Right atrium auricular region (tissue), 2 donors: ENCODE measurements around the gene SCART1. TPM values are rescaled to one million over a fixed set of nuclear protein-coding genes. Genes with fewer than 3 reads are reported as not detected.
"Not testable (repeated sequence)": the region's sequence is repeated elsewhere in the genome, so short reads cannot be mapped to it uniquely, and the experiment has no call there.

ENCODE experiments used
- DNase-seq: peaks from one replicate; pipeline ENCODE4 v3.0.0-alpha.2; 2019; ENCODE audit warnings: low spot score
- H3K27ac ChIP-seq, 2 donors: fragments of 200-600 bp; sonication (generic); 1 replicate in 1 of 2; 2 replicates in 1 of 2; pipeline ENCODE4 v1.5.1; 2016 to 2019
- H3K27me3 ChIP-seq, 2 donors: fragments of 200-600 bp; sonication (generic); one replicate each; pipeline versions ENCODE4 v1.5.1 to v1.6.0; 2017 to 2019
- H3K36me3 ChIP-seq: fragments of 200-600 bp; sonication (generic); one replicate; pipeline ENCODE4 v1.5.1; 2016
- H3K4me1 ChIP-seq, 2 donors: fragments of 200-600 bp; sonication (generic); one replicate each; pipeline versions ENCODE4 v1.5.1 to v1.6.0; 2017 to 2019
- H3K4me3 ChIP-seq, 2 donors: fragments of 200-600 bp; sonication (generic); 1 replicate in 1 of 2; 2 replicates in 1 of 2; pipeline ENCODE4 v1.5.1; 2017 to 2019; ENCODE audit warnings: mild to moderate bottlenecking in 1 of 2, moderate library complexity in 1 of 2
- H3K9me3 ChIP-seq, 2 donors: fragments of 200-600 bp; sonication (generic); one replicate each; pipeline ENCODE4 v1.5.1; 2019
- CTCF ChIP-seq, 2 donors: fragments of 200-600 bp; sonication (generic); IDR thresholded peaks; one replicate each; pipeline ENCODE4 v1.5.1; 2019; ENCODE audit warnings: antibody characterized with exemption in 2 of 2
- total RNA-seq, 2 donors: library from RNA; depleted of rRNA; stranded (reverse); fragments of >200 nt; gene quantifications; one replicate each; pipeline ENCODE4 v1.1.0, GENCODE V29; 2016

SCART1 gene
- total RNA-seq, 2 donors from 2014 or later = 0.22 to 0.24 TPM

DNA sequence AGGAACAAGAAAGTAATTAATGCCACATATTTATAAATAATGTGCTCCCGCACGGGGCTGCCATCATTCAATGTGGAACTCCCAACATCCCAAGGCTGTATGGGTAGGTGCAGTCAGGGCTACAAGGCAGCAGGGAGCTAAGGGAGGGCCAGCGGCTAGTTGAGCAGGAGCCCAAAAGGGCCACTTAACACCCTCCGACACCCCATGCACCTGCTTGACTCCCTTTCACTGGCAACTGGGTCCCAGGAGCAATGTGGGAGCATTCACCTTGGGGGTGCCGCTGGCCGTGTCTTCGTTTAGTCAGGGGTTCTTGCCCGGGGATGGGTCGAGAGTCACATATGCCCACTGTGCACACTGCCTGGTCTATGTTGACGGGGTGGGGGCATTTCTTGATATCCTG lies 27.9 kb downstream of the SCART1 start:
- H3K27ac ChIP-seq = no peak overlapping the region
- no peak for DNase-seq
- H3K9me3 ChIP-seq = peaks cover 0 to 38% of the 10 kb centered on the region in 2 donors
- TF ChIP-seq CTCF (IDR thresholded peaks at IDR 0.05) = no peak
- H3K4me1 ChIP-seq = no peaks in the 10 kb centered on the region
- no peaks in the 10 kb centered on the region for H3K36me3 ChIP-seq
- H3K27me3 ChIP-seq = no peaks in the 10 kb centered on the region
- H3K4me3 ChIP-seq = no peak overlapping the region

DNA sequence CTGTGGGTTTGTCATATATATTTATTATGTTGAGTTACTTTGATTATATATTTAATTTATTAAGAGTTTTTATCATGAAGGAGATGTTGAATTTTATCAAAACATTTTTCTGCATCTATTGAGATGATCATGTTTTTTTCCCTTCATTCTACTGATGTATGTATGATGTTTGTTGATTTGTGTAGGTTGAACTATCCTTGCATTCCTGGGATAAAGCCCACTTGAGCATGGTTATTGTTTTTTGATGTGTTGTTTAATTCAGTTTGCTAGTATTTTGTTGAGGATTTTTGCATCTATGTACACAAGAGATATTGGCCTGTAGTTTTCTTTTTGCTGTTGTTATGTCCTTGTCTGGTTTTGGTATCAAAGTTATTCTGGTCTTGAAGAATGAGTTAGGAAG lies 31.1 kb downstream of the SCART1 start:
- peaks cover 0 to 51% of the 10 kb centered on the region in 2 donors for H3K9me3 ChIP-seq
- TF ChIP-seq CTCF (IDR thresholded peaks at IDR 0.05) = no peak
- H3K27ac ChIP-seq = no peak overlapping the region
- no peaks in the 10 kb centered on the region for H3K4me1 ChIP-seq
- no peaks in the 10 kb centered on the region for H3K27me3 ChIP-seq
- H3K4me3 ChIP-seq = no peak overlapping the region
- DNase-seq = no peak
- H3K36me3 ChIP-seq = no peaks in the 10 kb centered on the region

- Histone ChIP-seq H3K4me3 (no peak overlapping the region), H3K36me3 (no peaks in the 10 kb centered on the region), H3K4me1 (no peaks in the 10 kb centered on the region), H3K27ac (no peak overlapping the region), H3K9me3 (peaks cover 0 to 59% of the 10 kb centered on the region in 2 donors), H3K27me3 (no peaks in the 10 kb centered on the region)
- no peak for DNase-seq
- TF ChIP-seq CTCF (IDR thresholded peaks at IDR 0.05) = no peak
Observed at GRCh38 chr10:133487085-133487484, 33.3 kb downstream of the SCART1 start.

DNA sequence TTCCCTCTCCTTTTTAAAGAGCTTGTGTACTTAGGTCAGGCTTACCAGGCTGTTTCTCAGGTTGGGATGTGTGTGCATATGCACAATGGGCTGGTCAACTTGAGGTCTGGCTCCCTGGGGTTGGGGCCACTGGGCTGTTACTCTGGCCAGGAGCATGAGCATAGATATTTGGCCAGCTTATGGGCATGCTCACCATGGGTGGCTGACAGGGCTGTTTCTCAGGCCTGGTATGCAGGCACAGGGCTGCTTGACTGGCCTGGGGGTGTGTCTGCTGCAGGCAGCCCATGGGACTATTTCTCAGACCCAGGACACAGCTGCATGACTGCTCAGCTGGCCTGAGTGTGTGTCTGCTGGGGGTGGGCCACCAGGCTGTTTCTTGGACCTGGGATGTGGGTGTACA lies 34.6 kb downstream of the SCART1 start:
- Histone ChIP-seq H3K4me3 (no peak overlapping the region), H3K9me3 (peaks cover 0 to 51% of the 10 kb centered on the region in 2 donors)

DNA sequence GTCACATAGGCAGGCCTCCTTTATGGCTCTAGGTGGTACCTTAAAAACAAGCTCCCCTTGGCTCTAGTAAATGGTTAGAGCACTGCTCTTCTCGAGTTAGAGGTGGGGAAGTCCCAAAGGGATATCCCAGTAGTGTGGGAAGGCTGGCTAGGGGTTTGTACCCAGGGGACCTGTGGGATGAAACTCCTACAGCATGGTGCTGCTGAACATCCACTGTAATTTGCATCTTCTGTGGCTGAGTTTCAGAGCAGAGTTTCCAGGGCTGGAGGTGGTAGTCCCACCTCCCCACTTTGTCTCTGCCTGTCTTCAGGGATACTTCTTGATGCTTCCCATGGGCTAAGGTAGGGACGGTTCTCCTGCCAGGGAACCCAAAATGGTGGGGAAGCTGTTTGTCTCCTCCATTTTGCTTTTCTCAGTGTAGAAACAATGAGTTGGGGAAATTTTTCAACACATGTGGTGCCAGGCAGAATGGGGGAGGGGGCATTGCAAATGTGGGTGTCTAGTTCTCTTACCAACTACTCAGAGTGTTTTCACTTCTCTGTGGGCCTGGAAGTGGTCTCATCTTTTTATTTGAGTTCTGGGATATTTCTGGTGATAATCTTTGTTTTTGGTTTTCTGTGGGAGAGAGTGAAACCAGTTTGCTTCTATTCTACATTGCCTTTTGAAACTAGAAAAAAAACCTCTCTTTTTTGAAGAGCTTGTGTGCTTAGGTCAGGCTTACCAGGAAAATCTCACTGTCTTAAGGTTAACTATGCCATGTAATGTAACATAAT lies 36.3 kb downstream of the SCART1 start:
- Histone ChIP-seq H3K4me3 (no peak overlapping the region), H3K27ac (no peak overlapping the region), H3K36me3 (no peaks in the 10 kb centered on the region), H3K27me3 (no peaks in the 10 kb centered on the region), H3K9me3 (peaks cover 0 to 34% of the 10 kb centered on the region in 2 donors), H3K4me1 (no peaks in the 10 kb centered on the region)
- DNase-seq = no peak
- TF ChIP-seq CTCF (IDR thresholded peaks at IDR 0.05) = no peak

More for the DNA sequence above, 34.6 kb downstream of the SCART1 start:
- no peak for DNase-seq
- H3K4me1 ChIP-seq = no peaks in the 10 kb centered on the region
- TF ChIP-seq CTCF (IDR thresholded peaks at IDR 0.05) = no peak
- H3K27me3 ChIP-seq = no peaks in the 10 kb centered on the region
- no peak overlapping the region for H3K27ac ChIP-seq
- H3K36me3 ChIP-seq = no peaks in the 10 kb centered on the region

- H3K4me3 ChIP-seq, H3K27me3 ChIP-seq, H3K9me3 ChIP-seq, DNase-seq, H3K27ac ChIP-seq, H3K36me3 ChIP-seq, H3K4me1 ChIP-seq: not testable (repeated sequence)
Observed at GRCh38 chr10:133493562-133493961, 39.8 kb downstream of the SCART1 start.
